ENCODE results near the gene NPLOC4.
"Not testable (repeated sequence)": the region's sequence is repeated elsewhere in the genome, so short reads cannot be mapped to it uniquely, and the experiment has no call there.

DNA sequence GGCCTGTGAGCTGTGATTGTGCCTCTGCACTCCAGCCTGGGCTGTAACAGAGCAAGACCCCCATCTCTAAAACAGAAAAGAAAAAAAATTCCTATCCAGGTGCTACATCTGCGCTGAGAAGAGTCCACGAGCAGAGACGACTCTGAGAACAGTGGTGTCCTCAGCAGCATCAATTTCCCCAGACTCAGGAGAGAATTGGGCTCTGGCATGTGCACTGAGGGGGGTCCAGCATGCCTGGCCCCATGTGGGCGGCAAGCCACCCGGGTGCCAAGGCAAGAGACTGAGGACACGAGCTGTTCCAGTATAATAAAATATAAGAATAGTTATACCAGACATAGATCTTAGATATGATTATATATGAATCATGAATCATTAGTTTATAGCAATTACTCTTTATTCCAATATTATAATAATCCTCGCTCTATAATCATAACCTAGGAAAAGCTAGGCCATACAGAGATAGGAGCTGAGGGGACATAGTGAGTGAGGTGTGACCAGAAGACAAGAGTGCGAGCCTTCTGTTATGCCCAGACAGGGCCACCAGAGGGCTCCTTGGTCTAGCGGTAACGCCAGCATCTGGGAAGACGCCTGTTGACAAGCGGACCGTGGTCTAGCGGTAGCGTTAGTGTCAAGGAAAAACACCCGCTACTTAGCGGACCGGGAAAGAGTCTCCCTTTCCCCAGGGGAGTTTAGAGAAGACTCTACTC, 38.8 kb upstream of the NPLOC4 start:
- TF ChIP-seq, protein P1, sequence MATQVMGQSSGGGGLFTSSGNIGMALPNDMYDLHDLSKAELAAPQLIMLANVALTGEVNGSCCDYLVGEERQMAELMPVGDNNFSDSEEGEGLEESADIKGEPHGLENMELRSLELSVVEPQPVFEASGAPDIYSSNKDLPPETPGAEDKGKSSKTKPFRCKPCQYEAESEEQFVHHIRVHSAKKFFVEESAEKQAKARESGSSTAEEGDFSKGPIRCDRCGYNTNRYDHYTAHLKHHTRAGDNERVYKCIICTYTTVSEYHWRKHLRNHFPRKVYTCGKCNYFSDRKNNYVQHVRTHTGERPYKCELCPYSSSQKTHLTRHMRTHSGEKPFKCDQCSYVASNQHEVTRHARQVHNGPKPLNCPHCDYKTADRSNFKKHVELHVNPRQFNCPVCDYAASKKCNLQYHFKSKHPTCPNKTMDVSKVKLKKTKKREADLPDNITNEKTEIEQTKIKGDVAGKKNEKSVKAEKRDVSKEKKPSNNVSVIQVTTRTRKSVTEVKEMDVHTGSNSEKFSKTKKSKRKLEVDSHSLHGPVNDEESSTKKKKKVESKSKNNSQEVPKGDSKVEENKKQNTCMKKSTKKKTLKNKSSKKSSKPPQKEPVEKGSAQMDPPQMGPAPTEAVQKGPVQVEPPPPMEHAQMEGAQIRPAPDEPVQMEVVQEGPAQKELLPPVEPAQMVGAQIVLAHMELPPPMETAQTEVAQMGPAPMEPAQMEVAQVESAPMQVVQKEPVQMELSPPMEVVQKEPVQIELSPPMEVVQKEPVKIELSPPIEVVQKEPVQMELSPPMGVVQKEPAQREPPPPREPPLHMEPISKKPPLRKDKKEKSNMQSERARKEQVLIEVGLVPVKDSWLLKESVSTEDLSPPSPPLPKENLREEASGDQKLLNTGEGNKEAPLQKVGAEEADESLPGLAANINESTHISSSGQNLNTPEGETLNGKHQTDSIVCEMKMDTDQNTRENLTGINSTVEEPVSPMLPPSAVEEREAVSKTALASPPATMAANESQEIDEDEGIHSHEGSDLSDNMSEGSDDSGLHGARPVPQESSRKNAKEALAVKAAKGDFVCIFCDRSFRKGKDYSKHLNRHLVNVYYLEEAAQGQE (IDR thresholded peaks at IDR 0.05; ENCODE audit: low read depth, low read length) = not testable (repeated sequence)
- TF ChIP-seq SIN3A (IDR thresholded peaks at IDR 0.05; ENCODE audit: borderline replicate concordance, low read depth, low read length); EP300 (IDR thresholded peaks at IDR 0.05; ENCODE audit: borderline replicate concordance in 1 of 2, low read depth in 1 of 2, low read length in 1 of 2); RFX5 (IDR thresholded peaks at IDR 0.05; ENCODE audit: low read length); RCOR1 (IDR thresholded peaks at IDR 0.05; ENCODE audit: low read length); TCF12 (IDR thresholded peaks at IDR 0.05): not testable (repeated sequence)
- TF ChIP-seq, protein P2, sequence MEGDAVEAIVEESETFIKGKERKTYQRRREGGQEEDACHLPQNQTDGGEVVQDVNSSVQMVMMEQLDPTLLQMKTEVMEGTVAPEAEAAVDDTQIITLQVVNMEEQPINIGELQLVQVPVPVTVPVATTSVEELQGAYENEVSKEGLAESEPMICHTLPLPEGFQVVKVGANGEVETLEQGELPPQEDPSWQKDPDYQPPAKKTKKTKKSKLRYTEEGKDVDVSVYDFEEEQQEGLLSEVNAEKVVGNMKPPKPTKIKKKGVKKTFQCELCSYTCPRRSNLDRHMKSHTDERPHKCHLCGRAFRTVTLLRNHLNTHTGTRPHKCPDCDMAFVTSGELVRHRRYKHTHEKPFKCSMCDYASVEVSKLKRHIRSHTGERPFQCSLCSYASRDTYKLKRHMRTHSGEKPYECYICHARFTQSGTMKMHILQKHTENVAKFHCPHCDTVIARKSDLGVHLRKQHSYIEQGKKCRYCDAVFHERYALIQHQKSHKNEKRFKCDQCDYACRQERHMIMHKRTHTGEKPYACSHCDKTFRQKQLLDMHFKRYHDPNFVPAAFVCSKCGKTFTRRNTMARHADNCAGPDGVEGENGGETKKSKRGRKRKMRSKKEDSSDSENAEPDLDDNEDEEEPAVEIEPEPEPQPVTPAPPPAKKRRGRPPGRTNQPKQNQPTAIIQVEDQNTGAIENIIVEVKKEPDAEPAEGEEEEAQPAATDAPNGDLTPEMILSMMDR (IDR thresholded peaks at IDR 0.05) = peak; percentile 77

Measured in SK-N-SH (cell line).